Activated naive CD8-positive, alpha-beta T cell treated with anti-CD3 and anti-CD28 coated beads for 36 hours (primary cell): ENCODE data around the gene UBE2L3. TPM values are rescaled to one million over a fixed set of nuclear protein-coding genes. Genes with fewer than 3 reads are reported as not detected.

Experiments used
- DNase-seq: peaks from one replicate; pipeline ENCODE4 v3.0.0; 2021
- H3K27ac Mint-ChIP-seq: one replicate; pipeline ENCODE4 v1.8.0; 2022; ENCODE audit warnings: mild to moderate bottlenecking, moderate library complexity, mixed read lengths
- H3K27me3 Mint-ChIP-seq: one replicate; pipeline ENCODE4 v1.8.0; 2022; ENCODE audit warnings: mild to moderate bottlenecking, mixed read lengths
- H3K36me3 Mint-ChIP-seq: one replicate; pipeline ENCODE4 v1.8.0; 2021; ENCODE audit warnings: mild to moderate bottlenecking, mixed read lengths
- H3K4me1 Mint-ChIP-seq: one replicate; pipeline ENCODE4 v1.8.0; 2021; ENCODE audit warnings: mixed read lengths
- H3K4me3 Mint-ChIP-seq: one replicate; pipeline ENCODE4 v1.8.0; 2022; ENCODE audit warnings: mild to moderate bottlenecking, moderate library complexity, mixed read lengths
- H3K9me3 Mint-ChIP-seq: one replicate; pipeline ENCODE4 v1.8.0; 2022; ENCODE audit warnings: mixed read lengths
- total RNA-seq, 2 experiments: library from RNA; stranded (reverse); gene quantifications; one replicate each; pipeline ENCODE4 v1.2.3, GENCODE V29; 2021

The UBE2L3 gene
- total RNA-seq, 2 experiments from 2014 or later: 70.0 to 72.9 TPM

DNA sequence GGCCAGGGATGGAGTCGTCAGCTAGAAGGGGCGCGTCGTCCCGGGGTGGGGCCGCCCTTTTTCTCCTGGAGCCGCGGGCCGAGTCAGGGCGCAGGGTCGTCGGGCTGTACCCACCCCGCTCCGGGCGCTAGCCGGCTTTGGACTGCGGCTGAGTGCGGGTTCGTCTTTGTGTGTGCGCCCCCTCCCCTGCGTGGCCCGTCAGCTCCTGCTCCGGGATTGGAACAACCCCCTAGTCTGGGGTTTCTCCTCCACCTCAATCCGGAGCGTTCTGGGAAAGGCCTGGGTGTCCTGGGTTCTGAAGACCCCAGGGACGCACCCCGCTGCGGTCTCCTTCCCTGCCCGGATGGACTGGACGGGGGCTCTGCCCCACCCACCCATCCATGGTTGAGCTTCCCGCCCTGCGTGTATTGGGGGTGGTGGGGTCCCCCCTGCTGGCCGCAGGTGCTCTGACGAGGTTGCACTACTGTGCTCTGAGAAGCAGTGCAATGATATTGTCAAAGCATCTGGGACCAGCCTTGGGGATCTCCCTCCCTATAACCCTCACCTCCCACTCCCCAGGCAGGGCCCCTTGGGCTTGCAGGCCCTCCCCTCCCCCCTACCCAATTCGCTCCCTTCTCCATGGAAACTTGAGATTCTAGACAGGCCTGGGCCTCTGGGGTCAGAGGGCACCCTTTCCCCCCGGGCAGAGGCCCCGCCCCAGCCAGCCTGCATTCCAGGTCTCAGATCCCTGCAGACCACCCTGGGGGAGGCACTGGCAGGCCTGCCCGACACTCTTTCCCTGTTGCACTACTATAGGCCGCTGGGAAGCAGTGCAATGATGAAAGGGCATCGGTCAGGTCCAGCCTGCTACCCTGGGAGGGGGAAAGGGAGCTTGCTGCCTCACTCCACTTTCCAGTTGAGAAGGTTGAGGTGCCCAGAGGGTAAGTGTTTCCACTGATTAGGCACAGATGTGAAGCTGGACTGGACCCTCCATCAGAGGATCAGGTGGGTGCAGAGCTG lies 85.3 kb downstream of the UBE2L3 start:
- no peaks in the 10 kb centered on the region for H3K9me3 Mint-ChIP-seq
- no peaks in the 10 kb centered on the region for H3K27me3 Mint-ChIP-seq
- no peak for DNase-seq
- peaks cover 27% of the 10 kb centered on the region for H3K36me3 Mint-ChIP-seq
- peak overlapping the region; percentile 90 for H3K4me3 Mint-ChIP-seq
- peaks cover 27% of the 10 kb centered on the region for H3K4me1 Mint-ChIP-seq
- peak overlapping the region; percentile 88 for H3K27ac Mint-ChIP-seq

- H3K27me3 Mint-ChIP-seq: no peaks in the 10 kb centered on the region
- H3K27ac Mint-ChIP-seq: no peak overlapping the region
- peak overlapping the region; percentile 65 for H3K4me3 Mint-ChIP-seq
Observed at GRCh38 chr22:21657020-21657359, 89.5 kb downstream of the UBE2L3 start.

DNA sequence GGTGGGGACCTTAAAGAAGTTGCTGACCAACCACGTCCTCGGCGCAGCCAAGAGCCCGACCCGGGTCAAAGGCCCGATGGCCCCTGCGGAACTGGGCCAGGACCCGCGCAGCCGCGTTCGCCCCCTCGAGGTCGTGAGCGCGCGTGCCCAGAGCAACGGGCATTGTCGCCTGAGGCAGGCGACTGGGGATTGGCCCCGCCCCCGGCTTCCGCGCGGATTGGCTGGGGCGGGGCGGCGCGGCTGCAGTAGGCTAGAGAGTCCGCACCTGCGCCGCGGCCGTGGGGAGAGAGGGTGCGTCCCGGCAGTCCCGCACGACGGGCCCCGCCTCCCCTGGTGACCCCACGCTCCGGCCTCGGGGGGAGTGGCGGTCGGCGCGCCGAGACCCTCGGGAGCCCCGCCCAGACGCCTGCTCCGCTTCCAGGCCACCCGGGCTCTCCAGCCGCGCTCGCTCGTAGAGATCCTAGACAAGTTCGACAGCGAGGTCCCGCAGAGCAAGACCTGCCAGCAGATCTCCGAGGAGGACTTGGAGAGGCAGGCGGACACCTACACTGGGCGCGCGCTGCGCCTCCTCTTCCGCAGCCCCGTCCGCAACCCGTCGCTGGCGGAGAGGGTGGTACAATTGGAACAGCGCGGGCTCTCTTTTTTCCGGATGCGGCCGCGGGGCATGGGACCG lies 90.0 kb downstream of the UBE2L3 start:
- no peaks in the 10 kb centered on the region for H3K9me3 Mint-ChIP-seq
- no peaks in the 10 kb centered on the region for H3K27me3 Mint-ChIP-seq
- H3K27ac Mint-ChIP-seq: peak overlapping the region; percentile 75
- peak overlapping the region; percentile 84 for H3K4me3 Mint-ChIP-seq
- peaks cover 13% of the 10 kb centered on the region for H3K4me1 Mint-ChIP-seq
- peak; percentile 86 for DNase-seq
- H3K36me3 Mint-ChIP-seq: peaks cover 10% of the 10 kb centered on the region

More at GRCh38 chr22:21657020-21657359, 89.5 kb downstream of the UBE2L3 start:
- Mint-ChIP-seq H3K9me3 (no peaks in the 10 kb centered on the region), H3K36me3 (peaks cover 10% of the 10 kb centered on the region), H3K4me1 (peaks cover 13% of the 10 kb centered on the region)
- no peak for DNase-seq

DNA sequence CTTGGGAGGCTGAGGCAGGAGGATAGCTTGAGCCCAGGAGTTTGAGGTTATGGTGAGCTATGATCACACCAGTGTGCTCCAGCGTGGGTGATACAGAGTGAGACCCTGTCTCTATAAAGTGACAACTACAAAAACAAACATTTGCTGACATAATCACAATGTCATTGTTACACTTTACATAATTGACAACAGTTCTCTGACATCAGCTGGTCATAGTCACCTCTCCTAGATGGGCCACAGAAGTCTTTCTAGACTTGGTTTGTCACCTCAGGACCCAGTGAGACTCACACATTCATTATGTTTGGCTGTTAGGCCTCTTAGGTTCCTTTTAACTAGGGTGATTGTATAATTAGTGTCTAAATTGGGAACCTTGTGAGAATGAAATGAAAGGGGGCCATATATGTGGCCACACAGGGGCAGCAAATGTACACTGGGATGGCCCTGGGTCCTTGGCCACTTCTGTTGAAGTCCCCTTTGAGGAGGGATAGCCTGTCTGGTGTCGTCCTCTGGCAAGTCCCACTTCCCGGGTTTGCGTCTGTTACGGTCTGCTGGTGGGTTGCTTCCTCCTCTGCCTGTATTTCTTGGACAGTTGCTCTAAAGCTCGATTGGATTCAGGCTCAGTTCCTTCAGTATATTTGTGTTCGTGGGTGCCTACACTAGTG lies 92.5 kb downstream of the UBE2L3 start:
- H3K9me3 Mint-ChIP-seq: no peaks in the 10 kb centered on the region
- H3K27ac Mint-ChIP-seq: no peak overlapping the region
- peaks cover 5% of the 10 kb centered on the region for H3K36me3 Mint-ChIP-seq

DNA sequence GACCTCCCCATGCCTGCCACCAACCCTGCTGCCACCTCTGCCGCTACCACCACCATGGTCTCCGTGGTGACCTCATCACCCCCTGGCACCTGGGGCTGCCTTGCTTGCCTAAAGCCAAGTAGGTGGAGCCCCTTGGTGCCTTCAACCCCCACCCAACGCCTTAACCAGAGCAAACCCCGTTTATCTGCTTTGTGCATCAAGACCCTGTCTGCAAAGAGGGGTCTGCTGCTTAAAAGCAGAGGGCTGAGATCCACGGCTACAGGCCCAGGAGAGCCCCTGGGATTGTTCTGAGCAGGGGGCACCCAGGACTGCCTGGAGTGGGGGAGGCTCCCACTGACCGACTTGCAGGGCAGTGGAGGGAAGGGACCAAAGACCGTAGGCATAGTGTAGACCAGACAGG lies 93.4 kb downstream of the UBE2L3 start:
- Mint-ChIP-seq H3K27me3 (no peaks in the 10 kb centered on the region), H3K4me3 (no peak overlapping the region), H3K36me3 (peaks cover 5% of the 10 kb centered on the region), H3K4me1 (peaks cover 21% of the 10 kb centered on the region), H3K9me3 (no peaks in the 10 kb centered on the region), H3K27ac (no peak overlapping the region)
- DNase-seq: no peak

More for the DNA sequence above, 92.5 kb downstream of the UBE2L3 start:
- Mint-ChIP-seq H3K4me3 (no peak overlapping the region), H3K27me3 (no peaks in the 10 kb centered on the region), H3K4me1 (peaks cover 14% of the 10 kb centered on the region)
- no peak for DNase-seq

GRCh38 chr22:21661991-21662390 lies 94.5 kb downstream of the UBE2L3 start:
- H3K27ac Mint-ChIP-seq: no peak overlapping the region
- H3K4me1 Mint-ChIP-seq: peaks cover 14% of the 10 kb centered on the region
- no peak overlapping the region for H3K4me3 Mint-ChIP-seq
- DNase-seq: no peak
- peaks cover 3% of the 10 kb centered on the region for H3K36me3 Mint-ChIP-seq
- H3K9me3 Mint-ChIP-seq: no peaks in the 10 kb centered on the region
- H3K27me3 Mint-ChIP-seq: no peaks in the 10 kb centered on the region

GRCh38 chr22:21663738-21664137 lies 96.2 kb downstream of the UBE2L3 start:
- Mint-ChIP-seq H3K27me3 (no peaks in the 10 kb centered on the region), H3K36me3 (peaks cover 2% of the 10 kb centered on the region), H3K4me3 (no peak overlapping the region), H3K9me3 (no peaks in the 10 kb centered on the region), H3K27ac (no peak overlapping the region), H3K4me1 (peaks cover 21% of the 10 kb centered on the region)
- no peak for DNase-seq

DNA sequence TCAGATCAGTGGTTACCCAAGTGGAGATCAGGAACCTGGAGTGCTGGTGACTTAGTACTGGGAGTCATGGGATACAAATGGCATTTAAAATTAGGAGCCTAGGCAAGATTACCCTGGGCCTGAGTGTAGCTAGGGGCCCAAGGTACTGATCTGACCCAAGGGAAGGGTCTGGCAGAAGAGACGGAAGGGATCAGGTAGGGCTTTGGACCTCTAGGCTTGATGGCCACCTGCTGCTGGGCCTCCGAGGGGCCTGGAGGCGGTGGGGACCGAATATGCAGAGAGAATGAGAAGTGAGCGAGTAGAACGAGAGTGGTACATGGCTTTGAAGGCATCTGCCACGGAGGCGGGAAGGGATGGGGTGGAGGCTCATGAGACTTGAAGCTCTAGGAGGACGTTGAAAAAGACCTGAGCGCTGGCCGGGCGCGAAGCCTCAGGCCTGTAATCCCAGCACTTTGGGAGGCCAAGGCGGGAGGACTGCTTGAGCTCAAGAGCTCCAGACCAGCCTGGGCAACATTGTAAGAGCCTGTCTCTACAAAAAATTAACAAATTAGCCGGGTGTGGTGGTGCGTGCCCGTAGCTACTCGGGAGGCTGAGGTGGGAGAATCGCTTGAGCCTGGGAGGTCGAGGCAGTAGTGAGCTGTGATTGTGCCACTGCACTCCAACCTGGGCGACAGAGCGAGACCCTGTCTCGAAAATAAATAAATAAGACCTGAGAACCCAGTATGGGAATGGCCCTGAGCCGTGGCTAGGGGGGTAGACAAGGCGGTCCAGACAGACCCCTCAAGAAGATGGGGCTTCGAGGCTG lies 97.7 kb downstream of the UBE2L3 start:
- Mint-ChIP-seq H3K27me3 (no peaks in the 10 kb centered on the region), H3K36me3 (peaks cover 4% of the 10 kb centered on the region), H3K9me3 (no peaks in the 10 kb centered on the region), H3K4me1 (peaks cover 23% of the 10 kb centered on the region), H3K27ac (peak overlapping the region; percentile 97), H3K4me3 (peak overlapping the region; percentile 99)
- no peak for DNase-seq

- H3K27me3 Mint-ChIP-seq: no peaks in the 10 kb centered on the region
Observed at GRCh38 chr22:21666786-21667185, 99.3 kb downstream of the UBE2L3 start.

DNA sequence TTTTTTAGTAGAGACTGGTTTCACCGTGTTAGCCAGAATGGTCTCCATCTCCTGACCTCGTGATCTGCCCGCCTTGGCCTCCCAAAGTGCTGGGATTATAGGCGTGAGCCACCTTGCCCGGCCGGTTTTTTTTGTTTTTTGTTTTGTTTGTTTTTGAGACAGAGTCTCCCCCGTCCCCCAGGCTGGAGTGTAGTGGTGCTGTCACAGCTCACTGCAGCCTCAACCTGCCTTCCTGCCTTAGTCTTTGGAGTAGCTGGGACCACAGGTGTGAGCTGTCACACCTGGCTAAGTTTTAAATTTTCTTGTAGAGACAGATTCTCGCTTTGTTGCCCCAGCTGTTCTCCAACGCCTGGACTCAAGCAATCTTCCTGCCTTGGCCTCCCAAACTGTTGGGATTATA lies 101.5 kb downstream of the UBE2L3 start:
- Mint-ChIP-seq H3K4me3 (no peak overlapping the region), H3K4me1 (peaks cover 23% of the 10 kb centered on the region), H3K36me3 (peaks cover 15% of the 10 kb centered on the region), H3K9me3 (no peaks in the 10 kb centered on the region), H3K27me3 (no peaks in the 10 kb centered on the region), H3K27ac (no peak overlapping the region)
- no peak for DNase-seq

More at GRCh38 chr22:21666786-21667185, 99.3 kb downstream of the UBE2L3 start:
- H3K4me1 Mint-ChIP-seq: peaks cover 23% of the 10 kb centered on the region
- H3K27ac Mint-ChIP-seq: peak overlapping the region; percentile 97
- peak overlapping the region; percentile 99 for H3K4me3 Mint-ChIP-seq
- H3K9me3 Mint-ChIP-seq: no peaks in the 10 kb centered on the region
- no peak for DNase-seq
- H3K36me3 Mint-ChIP-seq: peaks cover 10% of the 10 kb centered on the region

DNA sequence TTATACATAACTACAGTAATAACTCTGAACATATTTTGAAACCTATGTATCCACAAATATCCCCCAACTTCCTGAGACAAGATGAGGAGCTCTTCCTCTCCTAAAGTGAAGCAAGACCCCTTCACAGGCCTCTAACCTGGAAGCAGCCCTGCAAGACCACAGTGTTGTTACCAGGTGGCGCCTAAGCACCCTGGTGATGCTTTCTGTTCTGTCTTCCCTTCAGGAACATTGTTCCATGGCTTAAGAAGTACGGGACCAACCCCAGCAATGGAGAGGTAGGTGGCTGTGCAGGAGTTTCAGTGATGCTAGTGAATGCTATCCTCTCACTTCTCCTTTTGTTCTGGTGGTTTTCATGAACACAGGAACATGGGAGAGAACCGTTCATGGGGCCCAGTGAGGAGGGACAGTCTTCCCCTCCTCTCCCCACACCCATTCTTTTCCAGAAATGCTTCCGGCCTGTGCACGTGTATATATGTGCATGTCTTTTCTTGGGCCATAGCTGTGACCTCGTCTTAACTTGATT lies 104.7 kb downstream of the UBE2L3 start:
- Mint-ChIP-seq H3K27me3 (no peaks in the 10 kb centered on the region), H3K36me3 (peaks cover 30% of the 10 kb centered on the region), H3K9me3 (no peaks in the 10 kb centered on the region), H3K27ac (no peak overlapping the region), H3K4me3 (no peak overlapping the region), H3K4me1 (peaks cover 11% of the 10 kb centered on the region)
- DNase-seq: no peak
